Measurements from ENCODE around the gene LAG3.

Gene LAG3

DNA sequence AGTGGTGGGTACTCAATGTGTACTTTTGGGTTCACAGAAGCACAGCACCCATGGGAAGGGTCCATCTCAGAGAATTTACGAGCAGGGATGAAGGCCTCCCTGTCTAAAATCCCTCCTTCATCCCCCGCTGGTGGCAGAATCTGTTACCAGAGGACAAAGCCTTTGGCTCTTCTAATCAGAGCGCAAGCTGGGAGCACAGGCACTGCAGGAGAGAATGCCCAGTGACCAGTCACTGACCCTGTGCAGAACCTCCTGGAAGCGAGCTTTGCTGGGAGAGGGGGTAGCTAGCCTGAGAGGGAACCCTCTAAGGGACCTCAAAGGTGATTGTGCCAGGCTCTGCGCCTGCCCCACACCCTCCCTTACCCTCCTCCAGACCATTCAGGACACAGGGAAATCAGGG lies 47.8 kb downstream of the LAG3 start:
- no peak for DNase-seq
- no peaks in the 10 kb centered on the region for H3K36me3 ChIP-seq
- H3K27me3 ChIP-seq: no peaks in the 10 kb centered on the region
- peaks cover 29% of the 10 kb centered on the region for H3K4me1 ChIP-seq
- TF ChIP-seq, protein P1, sequence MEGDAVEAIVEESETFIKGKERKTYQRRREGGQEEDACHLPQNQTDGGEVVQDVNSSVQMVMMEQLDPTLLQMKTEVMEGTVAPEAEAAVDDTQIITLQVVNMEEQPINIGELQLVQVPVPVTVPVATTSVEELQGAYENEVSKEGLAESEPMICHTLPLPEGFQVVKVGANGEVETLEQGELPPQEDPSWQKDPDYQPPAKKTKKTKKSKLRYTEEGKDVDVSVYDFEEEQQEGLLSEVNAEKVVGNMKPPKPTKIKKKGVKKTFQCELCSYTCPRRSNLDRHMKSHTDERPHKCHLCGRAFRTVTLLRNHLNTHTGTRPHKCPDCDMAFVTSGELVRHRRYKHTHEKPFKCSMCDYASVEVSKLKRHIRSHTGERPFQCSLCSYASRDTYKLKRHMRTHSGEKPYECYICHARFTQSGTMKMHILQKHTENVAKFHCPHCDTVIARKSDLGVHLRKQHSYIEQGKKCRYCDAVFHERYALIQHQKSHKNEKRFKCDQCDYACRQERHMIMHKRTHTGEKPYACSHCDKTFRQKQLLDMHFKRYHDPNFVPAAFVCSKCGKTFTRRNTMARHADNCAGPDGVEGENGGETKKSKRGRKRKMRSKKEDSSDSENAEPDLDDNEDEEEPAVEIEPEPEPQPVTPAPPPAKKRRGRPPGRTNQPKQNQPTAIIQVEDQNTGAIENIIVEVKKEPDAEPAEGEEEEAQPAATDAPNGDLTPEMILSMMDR (IDR thresholded peaks at IDR 0.05; ENCODE audit: low read depth, low read length): no peak
- no peaks in the 10 kb centered on the region for H3K9me3 ChIP-seq
- H3K4me3 ChIP-seq (ENCODE audit: low read depth, low read length): no peak overlapping the region

DNA sequence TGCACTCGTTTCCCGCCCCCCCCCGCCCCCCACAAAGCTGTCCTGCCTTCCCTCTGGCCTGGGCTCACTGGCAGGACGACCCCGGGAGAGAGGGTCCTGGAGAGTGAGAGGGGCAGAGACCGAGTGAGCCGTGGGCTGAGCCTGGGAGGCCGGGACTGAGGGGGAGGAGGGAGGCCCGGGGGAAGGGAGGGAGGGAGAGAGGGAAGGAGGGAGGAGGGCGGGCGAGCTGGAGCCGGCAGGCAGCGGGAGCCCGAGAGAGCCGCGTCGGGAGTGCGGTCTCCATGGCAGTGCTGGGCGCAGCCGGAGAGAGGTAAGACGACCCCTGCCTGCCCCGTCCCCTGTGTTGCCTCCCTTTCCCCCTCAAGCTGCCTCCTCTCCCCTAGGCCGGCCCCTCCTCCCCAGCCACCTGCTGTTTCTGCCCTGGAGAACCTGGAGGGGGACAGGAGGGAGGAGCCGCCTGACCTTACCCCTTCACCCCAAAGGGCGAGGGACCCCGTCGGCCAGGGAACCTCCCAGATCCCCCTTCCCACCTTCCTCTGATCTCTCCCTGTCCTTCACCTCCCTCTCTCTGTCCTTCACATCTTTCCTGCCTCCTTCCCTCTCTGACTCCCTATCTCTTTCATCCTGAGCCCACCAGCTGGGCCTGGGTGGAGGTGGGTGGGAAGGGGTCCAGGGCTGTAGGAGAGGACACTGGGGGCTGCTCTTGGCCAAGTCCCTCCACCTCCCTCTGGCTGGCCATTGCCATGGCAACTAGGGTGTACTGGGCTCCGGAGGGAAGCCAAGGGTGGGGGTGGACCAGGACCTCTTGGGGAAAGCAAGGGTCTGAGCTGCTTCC lies 49.5 kb downstream of the LAG3 start, which contains the start of gene GPR162:
TSS of gene GPR162 (plus strand) at position 231 of the 835 bp plus-strand sequence. CDS start 2,078 bp downstream, outside the sequence.
- peak; percentile 80 for DNase-seq
- TF ChIP-seq, protein P1 (IDR thresholded peaks at IDR 0.05; ENCODE audit: low read depth, low read length): no peak
- Histone ChIP-seq H3K9me3 (no peaks in the 10 kb centered on the region), H3K36me3 (no peaks in the 10 kb centered on the region), H3K27me3 (no peaks in the 10 kb centered on the region), H3K4me3 (ENCODE audit: low read depth, low read length) (peak within 1 kb of the TSS; percentile 64), H3K4me1 (peaks cover 25% of the 10 kb centered on the region)

DNA sequence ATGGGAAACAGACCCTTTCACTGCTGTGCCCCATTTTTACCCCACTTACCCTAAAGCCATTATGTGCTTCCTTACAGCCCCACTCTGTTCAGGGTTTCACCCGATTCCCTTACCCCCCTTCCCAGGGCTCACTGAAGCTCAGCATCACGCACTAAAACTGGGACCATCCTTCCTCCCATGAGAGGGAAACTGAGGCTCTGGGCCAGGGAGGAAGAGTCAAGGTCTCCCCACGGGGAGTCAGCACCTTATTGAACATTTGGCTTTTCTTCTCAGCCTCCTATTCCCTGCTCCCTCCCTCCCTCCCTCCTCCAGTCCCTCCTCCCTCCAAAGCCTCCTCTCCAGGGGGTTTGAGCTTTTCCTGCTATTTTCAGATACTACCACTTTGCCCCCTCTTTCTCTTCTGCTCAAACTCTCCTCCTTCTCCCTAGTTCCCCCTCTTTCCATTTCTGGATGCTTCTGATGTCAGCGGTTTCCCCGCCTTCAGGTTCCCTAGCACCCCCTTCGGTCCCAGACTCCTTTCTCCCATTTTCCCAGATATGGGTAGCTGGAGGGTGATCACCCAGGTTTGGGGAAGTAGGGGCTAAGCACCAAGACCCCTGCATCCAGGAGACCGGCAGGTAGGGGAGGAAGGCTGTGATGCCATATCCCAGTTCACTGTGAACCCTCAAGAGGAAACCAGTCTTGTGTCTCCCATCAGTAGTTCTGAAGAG lies 50.3 kb downstream of the LAG3 start:
- peak overlapping the region; percentile 64 for H3K4me3 ChIP-seq (ENCODE audit: low read depth, low read length)
- no peak for DNase-seq
- H3K36me3 ChIP-seq: no peaks in the 10 kb centered on the region
- peaks cover 30% of the 10 kb centered on the region for H3K4me1 ChIP-seq
- TF ChIP-seq, protein P1 (IDR thresholded peaks at IDR 0.05; ENCODE audit: low read depth, low read length): no peak
- H3K9me3 ChIP-seq: no peaks in the 10 kb centered on the region
- no peaks in the 10 kb centered on the region for H3K27me3 ChIP-seq

DNA sequence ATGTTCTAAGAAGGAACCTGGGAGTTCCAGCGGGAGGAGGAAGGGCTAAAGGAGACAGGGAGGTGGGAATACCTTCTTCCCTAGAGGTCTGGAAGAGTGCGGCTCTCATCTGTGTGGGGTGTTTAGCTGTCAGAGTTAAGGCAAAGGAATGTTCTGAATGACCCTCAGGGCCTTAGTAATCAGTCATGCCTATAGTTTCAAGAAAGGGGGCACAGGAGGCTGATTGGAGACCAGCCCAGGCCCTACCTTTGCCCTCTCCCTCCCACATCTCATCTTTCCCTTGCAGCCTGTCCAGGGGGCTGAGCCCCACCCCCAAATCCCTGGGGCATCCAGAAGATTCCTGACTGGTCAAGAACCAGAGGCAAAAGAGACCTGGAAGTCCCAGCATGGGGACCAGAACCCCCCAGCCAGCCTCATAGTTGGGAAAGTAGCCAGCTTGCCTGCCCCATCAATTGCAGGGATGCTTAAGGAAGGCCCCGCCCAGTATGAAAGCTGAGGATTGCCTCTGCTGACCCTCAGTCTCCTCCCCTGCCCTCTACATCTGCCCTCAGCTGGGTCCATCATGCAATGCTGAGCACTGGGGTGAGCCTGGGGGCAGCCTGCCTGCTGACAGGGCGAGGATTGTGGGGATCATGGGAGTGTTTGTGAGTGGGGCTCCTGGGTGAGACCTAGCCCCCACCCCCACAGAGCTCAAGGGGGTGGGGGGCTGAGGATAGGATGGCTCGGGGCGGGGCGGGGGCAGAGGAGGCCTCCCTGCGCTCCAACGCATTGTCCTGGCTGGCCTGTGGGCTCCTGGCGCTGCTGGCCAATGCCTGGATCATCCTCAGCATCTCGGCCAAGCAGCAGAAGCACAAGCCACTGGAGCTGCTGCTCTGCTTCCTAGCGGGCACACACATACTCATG lies 51.1 kb downstream of the LAG3 start:
- H3K27me3 ChIP-seq: no peaks in the 10 kb centered on the region
- TF ChIP-seq, protein P1 (IDR thresholded peaks at IDR 0.05; ENCODE audit: low read depth, low read length): no peak

DNA sequence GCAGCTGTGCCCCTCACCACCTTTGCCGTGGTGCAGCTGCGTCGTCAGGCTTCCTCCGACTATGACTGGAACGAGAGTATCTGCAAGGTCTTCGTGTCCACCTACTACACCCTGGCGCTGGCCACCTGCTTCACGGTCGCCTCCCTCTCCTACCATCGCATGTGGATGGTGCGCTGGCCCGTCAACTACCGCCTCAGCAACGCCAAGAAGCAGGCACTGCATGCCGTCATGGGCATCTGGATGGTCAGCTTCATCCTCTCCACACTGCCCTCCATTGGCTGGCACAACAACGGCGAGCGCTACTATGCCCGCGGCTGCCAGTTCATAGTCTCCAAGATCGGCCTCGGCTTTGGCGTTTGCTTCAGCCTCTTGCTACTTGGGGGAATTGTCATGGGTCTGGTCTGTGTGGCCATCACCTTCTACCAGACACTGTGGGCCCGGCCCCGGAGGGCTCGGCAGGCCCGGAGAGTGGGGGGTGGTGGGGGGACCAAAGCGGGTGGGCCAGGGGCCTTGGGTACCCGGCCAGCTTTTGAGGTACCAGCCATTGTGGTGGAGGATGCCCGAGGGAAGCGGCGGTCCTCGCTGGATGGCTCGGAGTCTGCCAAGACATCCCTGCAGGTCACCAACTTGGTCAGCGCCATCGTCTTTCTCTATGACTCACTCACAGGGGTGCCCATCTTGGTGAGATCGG lies 51.9 kb downstream of the LAG3 start:
- Histone ChIP-seq H3K36me3 (peaks cover 4% of the 10 kb centered on the region; the same call in 1 of the 2 replicates), H3K9me3 (no peaks in the 10 kb centered on the region), H3K27me3 (no peaks in the 10 kb centered on the region), H3K4me3 (ENCODE audit: low read depth, low read length) (no peak overlapping the region), H3K4me1 (peaks cover 30% of the 10 kb centered on the region)
- TF ChIP-seq, protein P1 (IDR thresholded peaks at IDR 0.05; ENCODE audit: low read depth, low read length): no peak
- DNase-seq: no peak

More for the DNA sequence above, 51.1 kb downstream of the LAG3 start:
- Histone ChIP-seq H3K4me1 (peaks cover 30% of the 10 kb centered on the region), H3K36me3 (no peaks in the 10 kb centered on the region), H3K9me3 (no peaks in the 10 kb centered on the region), H3K4me3 (ENCODE audit: low read depth, low read length) (no peak overlapping the region)
- DNase-seq: no peak
